Mucosa of stomach (tissue), 1 donor: ENCODE results near the gene ST8SIA4.
"Not testable (repeated sequence)": the region's sequence is repeated elsewhere in the genome, so short reads cannot be mapped to it uniquely, and the experiment has no call there.

Experiments used
- H3K27me3 ChIP-seq: one replicate; pipeline ENCODE4 v1.7.0; 2013; ENCODE audit warnings: mild to moderate bottlenecking, low read length; ENCODE audit not compliant: control insufficient read depth, insufficient read depth
- H3K36me3 ChIP-seq: one replicate; pipeline ENCODE4 v1.7.0; 2013; ENCODE audit warnings: low read length; ENCODE audit not compliant: control insufficient read depth, insufficient read depth
- H3K4me1 ChIP-seq: one replicate; pipeline ENCODE4 v1.7.0; 2013; ENCODE audit warnings: mild to moderate bottlenecking, low read length; ENCODE audit not compliant: control insufficient read depth, insufficient read depth
- H3K4me3 ChIP-seq: one replicate; pipeline ENCODE4 v1.7.0; 2013; ENCODE audit warnings: low read length
- H3K9ac ChIP-seq: one replicate; pipeline ENCODE4 v1.7.0; 2013; ENCODE audit warnings: mild to moderate bottlenecking, low read length, moderate library complexity
- H3K9me3 ChIP-seq: one replicate; pipeline ENCODE4 v1.7.0; 2013; ENCODE audit warnings: mild to moderate bottlenecking, low read length, moderate library complexity; ENCODE audit not compliant: control insufficient read depth
- donor health status: Pancreatic carcinoma.

The ST8SIA4 gene

GRCh38 chr5:100789694-100790093, 113.4 kb downstream of the ST8SIA4 start:
- H3K27me3 ChIP-seq: no peaks in the 10 kb centered on the region
- no peaks in the 10 kb centered on the region for H3K4me1 ChIP-seq
- no peak overlapping the region for H3K9ac ChIP-seq

GRCh38 chr5:100788417-100788816, 114.7 kb downstream of the ST8SIA4 start:
- Histone ChIP-seq H3K9ac (no peak overlapping the region), H3K27me3 (no peaks in the 10 kb centered on the region), H3K36me3 (no peaks in the 10 kb centered on the region), H3K4me3 (no peak overlapping the region), H3K9me3 (no peaks in the 10 kb centered on the region), H3K4me1 (no peaks in the 10 kb centered on the region)

More at GRCh38 chr5:100789694-100790093, 113.4 kb downstream of the ST8SIA4 start:
- H3K4me3 ChIP-seq: no peak overlapping the region
- H3K36me3 ChIP-seq: no peaks in the 10 kb centered on the region
- no peaks in the 10 kb centered on the region for H3K9me3 ChIP-seq

- H3K9me3 ChIP-seq: no peaks in the 10 kb centered on the region
- no peak overlapping the region for H3K9ac ChIP-seq
- H3K27me3 ChIP-seq: no peaks in the 10 kb centered on the region
- H3K36me3 ChIP-seq: no peaks in the 10 kb centered on the region
- no peaks in the 10 kb centered on the region for H3K4me1 ChIP-seq
- no peak overlapping the region for H3K4me3 ChIP-seq
Measured at GRCh38 chr5:100787648-100788047, 115.4 kb downstream of the ST8SIA4 start.

- not testable (repeated sequence) for H3K4me1 ChIP-seq, H3K9ac ChIP-seq, H3K4me3 ChIP-seq, H3K27me3 ChIP-seq, H3K36me3 ChIP-seq, H3K9me3 ChIP-seq
Measured at GRCh38 chr5:100785536-100785935, 117.5 kb downstream of the ST8SIA4 start.

GRCh38 chr5:100780376-100780870, 122.7 kb downstream of the ST8SIA4 start:
- Histone ChIP-seq H3K9me3 (no peaks in the 10 kb centered on the region), H3K9ac (no peak overlapping the region)

GRCh38 chr5:100779669-100780375, 123.3 kb downstream of the ST8SIA4 start:
- no peak overlapping the region for H3K4me3 ChIP-seq
- no peaks in the 10 kb centered on the region for H3K4me1 ChIP-seq
- no peaks in the 10 kb centered on the region for H3K9me3 ChIP-seq
- no peaks in the 10 kb centered on the region for H3K27me3 ChIP-seq
- no peak overlapping the region for H3K9ac ChIP-seq
- no peaks in the 10 kb centered on the region for H3K36me3 ChIP-seq

More at GRCh38 chr5:100780376-100780870, 122.7 kb downstream of the ST8SIA4 start:
- no peak overlapping the region for H3K4me3 ChIP-seq
- no peaks in the 10 kb centered on the region for H3K27me3 ChIP-seq
- no peaks in the 10 kb centered on the region for H3K4me1 ChIP-seq
- no peaks in the 10 kb centered on the region for H3K36me3 ChIP-seq

GRCh38 chr5:100777680-100778300, 125.3 kb downstream of the ST8SIA4 start:
- Histone ChIP-seq H3K36me3 (no peaks in the 10 kb centered on the region), H3K9ac (no peak overlapping the region), H3K4me3 (no peak overlapping the region), H3K4me1 (no peaks in the 10 kb centered on the region), H3K9me3 (no peaks in the 10 kb centered on the region), H3K27me3 (no peaks in the 10 kb centered on the region)

- no peak overlapping the region for H3K4me3 ChIP-seq
- no peaks in the 10 kb centered on the region for H3K36me3 ChIP-seq
- no peaks in the 10 kb centered on the region for H3K4me1 ChIP-seq
- no peaks in the 10 kb centered on the region for H3K9me3 ChIP-seq
- H3K27me3 ChIP-seq: no peaks in the 10 kb centered on the region
- no peak overlapping the region for H3K9ac ChIP-seq
Measured at GRCh38 chr5:100775533-100775855, 127.6 kb downstream of the ST8SIA4 start.

GRCh38 chr5:100772548-100772947, 130.5 kb downstream of the ST8SIA4 start:
- Histone ChIP-seq H3K36me3 (no peaks in the 10 kb centered on the region), H3K4me1 (no peaks in the 10 kb centered on the region), H3K9ac (no peak overlapping the region), H3K9me3 (no peaks in the 10 kb centered on the region), H3K4me3 (no peak overlapping the region), H3K27me3 (no peaks in the 10 kb centered on the region)

- Histone ChIP-seq H3K27me3 (no peaks in the 10 kb centered on the region), H3K4me1 (no peaks in the 10 kb centered on the region), H3K36me3 (no peaks in the 10 kb centered on the region), H3K9me3 (no peaks in the 10 kb centered on the region), H3K4me3 (no peak overlapping the region), H3K9ac (no peak overlapping the region)
Measured at GRCh38 chr5:100772006-100772405, 131.1 kb downstream of the ST8SIA4 start.

- H3K36me3 ChIP-seq: no peaks in the 10 kb centered on the region
- no peak overlapping the region for H3K9ac ChIP-seq
- H3K27me3 ChIP-seq: no peaks in the 10 kb centered on the region
- no peaks in the 10 kb centered on the region for H3K4me1 ChIP-seq
- H3K4me3 ChIP-seq: no peak overlapping the region
- no peaks in the 10 kb centered on the region for H3K9me3 ChIP-seq
Measured at GRCh38 chr5:100771181-100771580, 131.9 kb downstream of the ST8SIA4 start.

GRCh38 chr5:100768221-100768620, 134.9 kb downstream of the ST8SIA4 start:
- Histone ChIP-seq H3K9me3 (no peaks in the 10 kb centered on the region), H3K36me3 (no peaks in the 10 kb centered on the region), H3K4me1 (no peaks in the 10 kb centered on the region), H3K4me3 (no peak overlapping the region), H3K9ac (no peak overlapping the region), H3K27me3 (no peaks in the 10 kb centered on the region)
